HCT116 (cell line): ENCODE measurements around the gene LOXL1. TPM values are rescaled to one million over a fixed set of nuclear protein-coding genes. Genes with fewer than 3 reads are reported as not detected.

Source experiments
- ATAC-seq: fragments of 200-7000 bp; cut with Tn5 transposase; 2 replicates; pipeline ENCODE4 v1.9.1; 2020; ENCODE audit warnings: mild to moderate bottlenecking, moderate library complexity
- BruUV-seq: library from RNA; stranded (reverse); fragments of 400-500 nt; replicated peaks from 2 replicates; lab custom pipeline; 2021; lab: Mats Ljungman, UMichigan
- CTCF ChIA-PET: fragments of 300-600 bp; sonication (Branson Sonifier 250); formaldehyde crosslinking; loops from one replicate; lab custom pipeline; 2021; ENCODE audit warnings: antibody characterized with exemption; lab: Charles Lee
- POLR2A ChIA-PET: fragments of 300-600, 350-600 bp; sonication (Branson Sonifier 250); formaldehyde crosslinking; loops from one replicate; lab custom pipeline; 2021; ENCODE audit warnings: antibody characterized with exemption; lab: Charles Lee
- RAD21 ChIA-PET, 2 experiments: fragments of 300-600 bp; sonication (Branson Sonifier 250); formaldehyde crosslinking; loops; one replicate each; lab custom pipeline; 2023; ENCODE audit warnings: low total read pairs in 2 of 2; ENCODE audit not compliant: uncharacterized antibody in 2 of 2, unreplicated experiment in 2 of 2, low non-redundant PET in 1 of 2; lab: Charles Lee
- DNase-seq: peaks from one replicate; pipeline ENCODE4 v3.0.0-alpha.2; 2010; ENCODE audit warnings: low read depth, low spot score
- H2AFZ ChIP-seq: fragments of 200-600 bp; shearing (Covaris generic), sonication (generic); 2 replicates; pipeline ENCODE4 v1.6.1; 2017; ENCODE audit warnings: low read depth, mixed run types, mixed read lengths, antibody characterized with exemption, low read length; ENCODE audit not compliant: poor library complexity, severe bottlenecking
- H3K27ac ChIP-seq: 2 replicates; pipeline ENCODE4 v1.5.1; 2012; ENCODE audit warnings: low read depth, low read length
- H3K27me3 ChIP-seq: fragments of 200-600 bp; sonication (generic); 2 replicates; pipeline ENCODE4 v1.6.1; 2016; ENCODE audit warnings: mixed run types, low read length, mixed read lengths; ENCODE audit not compliant: insufficient read depth
- H3K36me3 ChIP-seq, 2 experiments: fragments of 200-500 bp in 1 of 2; fragments of 200-600 bp in 1 of 2; sonication (Bioruptor generic) in 1 of 2; sonication (generic) in 1 of 2; 2 replicates each; pipeline versions ENCODE4 v1.5.1 to v1.6.1; 2014 to 2016; ENCODE audit warnings: low read length in 2 of 2, inconsistent platforms in 1 of 2, mixed read lengths in 1 of 2, mixed run types in 1 of 2; ENCODE audit not compliant: insufficient read depth in 2 of 2, control insufficient read depth in 1 of 2
- H3K4me1 ChIP-seq, 2 experiments: fragments of 200-600 bp in 1 of 2; sonication (generic) in 1 of 2; 2 replicates each; pipeline versions ENCODE4 v1.5.1 to v1.6.1; 2012 to 2017; ENCODE audit warnings: low read length in 2 of 2, inconsistent platforms in 1 of 2, mild to moderate bottlenecking in 1 of 2, mixed read lengths in 1 of 2, mixed run types in 1 of 2, moderate library complexity in 1 of 2; ENCODE audit not compliant: insufficient read depth in 2 of 2, control insufficient read depth in 1 of 2
- H3K4me2 ChIP-seq: fragments of 200-600 bp; sonication (generic); 2 replicates; pipeline ENCODE4 v1.6.1; 2017; ENCODE audit warnings: mixed run types, low read length, mixed read lengths
- H3K4me3 ChIP-seq, 2 experiments: fragments of 200-600 bp in 1 of 2; sonication (generic) in 1 of 2; replicated peaks in 1 of 2; 2 replicates each; pipeline ENCODE4 v1.5.1; 2011 to 2016; ENCODE audit warnings: low read length in 2 of 2, control low read depth in 1 of 2, low read depth in 1 of 2, mild to moderate bottlenecking in 1 of 2, mixed read lengths in 1 of 2, mixed run types in 1 of 2
- H3K79me2 ChIP-seq: fragments of 200-600 bp; sonication (generic); 2 replicates; pipeline ENCODE4 v1.6.1; 2017; ENCODE audit warnings: mild to moderate bottlenecking, mixed run types, low read length, moderate library complexity, mixed read lengths; ENCODE audit not compliant: insufficient read depth
- H3K9ac ChIP-seq: fragments of 200-600 bp; sonication (generic); 2 replicates; pipeline ENCODE4 v1.6.1; 2016; ENCODE audit warnings: low read length, mixed read lengths
- H3K9me2 ChIP-seq: fragments of 200-600 bp; sonication (generic), shearing (Covaris generic); 2 replicates; pipeline ENCODE4 v1.6.1; 2017; ENCODE audit warnings: mixed run types, mild to moderate bottlenecking, moderate library complexity; ENCODE audit not compliant: insufficient read depth
- H3K9me3 ChIP-seq, 2 experiments: fragments of 200-500 bp in 1 of 2; fragments of 200-600 bp in 1 of 2; sonication (Bioruptor generic) in 1 of 2; sonication (generic) in 1 of 2; 2 replicates each; pipeline ENCODE4 v1.6.1; 2014 to 2017; ENCODE audit warnings: low read length in 2 of 2, mixed read lengths in 2 of 2, inconsistent platforms in 1 of 2, low read depth in 1 of 2, mild to moderate bottlenecking in 1 of 2, mixed run types in 1 of 2, moderate library complexity in 1 of 2; ENCODE audit not compliant: control insufficient read depth in 1 of 2, insufficient read depth in 1 of 2
- H4K20me1 ChIP-seq: fragments of 200-600 bp; sonication (generic), shearing (Covaris generic); 2 replicates; pipeline ENCODE4 v1.6.1; 2017; ENCODE audit warnings: mixed run types, mild to moderate bottlenecking, moderate library complexity; ENCODE audit not compliant: insufficient read depth
- ATF3 ChIP-seq: IDR thresholded peaks from 2 replicates; pipeline ENCODE4 v1.6.1; 2012
- CBX3 ChIP-seq: IDR thresholded peaks from 2 replicates; pipeline ENCODE4 v1.6.1; 2012; ENCODE audit warnings: low read depth
- CEBPB ChIP-seq: IDR thresholded peaks from 2 replicates; pipeline ENCODE4 v1.6.1; 2012; ENCODE audit warnings: low read depth
- CTCF ChIP-seq, 3 experiments: fragments of 200-600 bp in 1 of 3; sonication (generic) in 1 of 3; IDR thresholded peaks in 2 of 3; conservative IDR thresholded peaks in 1 of 3; 2 replicates each; pipeline ENCODE4 v1.5.1; 2012 to 2017; ENCODE audit warnings: low read depth in 2 of 3, low read length in 2 of 3, antibody characterized with exemption in 1 of 3, borderline replicate concordance in 1 of 3, control low read depth in 1 of 3, mild to moderate bottlenecking in 1 of 3, mixed read lengths in 1 of 3, mixed run types in 1 of 3, moderate library complexity in 1 of 3; ENCODE audit not compliant: insufficient read depth in 1 of 3
- EGR1 ChIP-seq: IDR thresholded peaks from 2 replicates; pipeline ENCODE4 v1.6.1; 2012; ENCODE audit warnings: low read depth
- ELF1 ChIP-seq: IDR thresholded peaks from 2 replicates; pipeline ENCODE4 v1.6.1; 2012; ENCODE audit warnings: low read depth, borderline replicate concordance
- FOSL1 ChIP-seq: IDR thresholded peaks from 2 replicates; pipeline ENCODE4 v1.6.1; 2012; ENCODE audit warnings: low read depth
- POLR2A ChIP-seq: IDR thresholded peaks from 2 replicates; pipeline ENCODE4 v1.7.0; 2011; ENCODE audit warnings: borderline replicate concordance; ENCODE audit not compliant: insufficient read depth, insufficient read length; ENCODE audit errors: extremely low read depth
- RAD21 ChIP-seq: IDR thresholded peaks from 2 replicates; pipeline ENCODE4 v1.6.1; 2012; ENCODE audit warnings: low read depth, mild to moderate bottlenecking
- SIN3A ChIP-seq: IDR thresholded peaks from 2 replicates; pipeline ENCODE4 v1.6.1; 2012; ENCODE audit warnings: low read depth
- SP1 ChIP-seq: IDR thresholded peaks from 2 replicates; pipeline ENCODE4 v1.6.1; 2012; ENCODE audit warnings: low read depth
- YY1 ChIP-seq: IDR thresholded peaks from 2 replicates; pipeline ENCODE4 v1.6.1; 2011; ENCODE audit warnings: low read length, low read depth, moderate library complexity, mild to moderate bottlenecking; ENCODE audit not compliant: insufficient replicate concordance; ENCODE audit errors: extremely low read depth
- ZBTB33 ChIP-seq: IDR thresholded peaks from 2 replicates; pipeline ENCODE4 v1.6.1; 2011; ENCODE audit warnings: mild to moderate bottlenecking, low read length, moderate library complexity; ENCODE audit not compliant: insufficient replicate concordance; ENCODE audit errors: extremely low read depth
- ZNF274 ChIP-seq: fragments of 200-500 bp; sonication (Bioruptor generic); IDR thresholded peaks from 2 replicates; pipeline ENCODE4 v1.6.1; 2014; ENCODE audit warnings: mild to moderate bottlenecking, low read depth, low read length, inconsistent platforms
- intact Hi-C: fragments of 100-400 bp; cut with micrococcal nuclease; formaldehyde crosslinking; loops from 2 replicates; pipeline ENCODE4 v1.10.0; 2022
- total RNA-seq: library from RNA; stranded (reverse); gene quantifications from one replicate; pipeline ENCODE4 v1.2.1, GENCODE V29; 2021; ENCODE audit not compliant: unreplicated experiment
- TF ChIP-seq, protein P1 (sequence below): IDR thresholded peaks from 2 replicates; pipeline ENCODE4 v1.6.1; 2012; ENCODE audit warnings: low read depth

Gene LOXL1
- total RNA-seq, 1 experiment from 2014 or later, result 14.9 TPM

DNA sequence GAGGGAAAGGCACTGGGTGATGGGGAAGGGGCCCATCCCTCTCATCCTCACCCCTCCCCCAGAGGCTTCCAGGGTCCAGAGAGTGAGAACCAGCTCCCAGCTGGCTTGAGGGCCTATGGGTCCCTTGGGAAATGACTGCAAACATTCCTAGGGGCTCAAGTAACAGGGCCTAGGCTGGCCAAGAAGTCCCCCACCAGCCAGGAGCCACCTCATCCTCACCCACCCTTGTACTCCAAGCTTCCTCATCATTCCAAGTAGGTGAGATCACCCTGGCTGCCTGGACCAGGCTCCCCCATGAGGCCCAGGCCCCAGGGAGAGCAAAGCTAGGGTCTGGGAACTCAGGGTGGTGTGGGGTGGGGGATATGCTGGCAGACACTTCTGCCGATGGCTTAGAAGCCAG, 14.8 kb downstream of the LOXL1 start:
- no TSS peak for BruUV-seq
- H3K9me2 ChIP-seq, result no peaks in the 10 kb centered on the region
- H4K20me1 ChIP-seq, result no peaks in the 10 kb centered on the region
- H3K4me1 ChIP-seq, result peaks cover 0 to 18% of the 10 kb centered on the region in 2 experiments; a peak in 2 of 4 replicates
- no peak overlapping the region for H3K4me3 ChIP-seq
- H3K9me3 ChIP-seq, result no peaks in the 10 kb centered on the region
- ATAC-seq, result no peak
- POLR2A ChIA-PET, result no interaction called here
- H3K4me2 ChIP-seq, result 0 out of 2 replicates have a peak overlapping the region, but pooled peaks have one; percentile 7
- H3K27ac ChIP-seq, result no peak overlapping the region
- no peak for TF ChIP-seq YY1
- TF ChIP-seq ZNF274, result no peak
- TF ChIP-seq ATF3, result no peak
- TF ChIP-seq EGR1, result no peak
- no peak for TF ChIP-seq SIN3A
- no peak for TF ChIP-seq POLR2A
- no peak for TF ChIP-seq RAD21
- no peak for TF ChIP-seq ELF1
- TF ChIP-seq CTCF (IDR thresholded peaks at IDR 0.05 in 2 of 3, conservative IDR thresholded peaks at IDR 0.05 in 1 of 3; ENCODE audit: borderline replicate concordance in 1 of 3, insufficient read depth in 1 of 3, low read depth in 2 of 3, low read length in 2 of 3), result no peak
- no peak for TF ChIP-seq CEBPB
- TF ChIP-seq FOSL1, result no peak
- TF ChIP-seq ZBTB33, result no peak
- TF ChIP-seq CBX3, result no peak
- no peak for TF ChIP-seq SP1
- TF ChIP-seq, protein P1, sequence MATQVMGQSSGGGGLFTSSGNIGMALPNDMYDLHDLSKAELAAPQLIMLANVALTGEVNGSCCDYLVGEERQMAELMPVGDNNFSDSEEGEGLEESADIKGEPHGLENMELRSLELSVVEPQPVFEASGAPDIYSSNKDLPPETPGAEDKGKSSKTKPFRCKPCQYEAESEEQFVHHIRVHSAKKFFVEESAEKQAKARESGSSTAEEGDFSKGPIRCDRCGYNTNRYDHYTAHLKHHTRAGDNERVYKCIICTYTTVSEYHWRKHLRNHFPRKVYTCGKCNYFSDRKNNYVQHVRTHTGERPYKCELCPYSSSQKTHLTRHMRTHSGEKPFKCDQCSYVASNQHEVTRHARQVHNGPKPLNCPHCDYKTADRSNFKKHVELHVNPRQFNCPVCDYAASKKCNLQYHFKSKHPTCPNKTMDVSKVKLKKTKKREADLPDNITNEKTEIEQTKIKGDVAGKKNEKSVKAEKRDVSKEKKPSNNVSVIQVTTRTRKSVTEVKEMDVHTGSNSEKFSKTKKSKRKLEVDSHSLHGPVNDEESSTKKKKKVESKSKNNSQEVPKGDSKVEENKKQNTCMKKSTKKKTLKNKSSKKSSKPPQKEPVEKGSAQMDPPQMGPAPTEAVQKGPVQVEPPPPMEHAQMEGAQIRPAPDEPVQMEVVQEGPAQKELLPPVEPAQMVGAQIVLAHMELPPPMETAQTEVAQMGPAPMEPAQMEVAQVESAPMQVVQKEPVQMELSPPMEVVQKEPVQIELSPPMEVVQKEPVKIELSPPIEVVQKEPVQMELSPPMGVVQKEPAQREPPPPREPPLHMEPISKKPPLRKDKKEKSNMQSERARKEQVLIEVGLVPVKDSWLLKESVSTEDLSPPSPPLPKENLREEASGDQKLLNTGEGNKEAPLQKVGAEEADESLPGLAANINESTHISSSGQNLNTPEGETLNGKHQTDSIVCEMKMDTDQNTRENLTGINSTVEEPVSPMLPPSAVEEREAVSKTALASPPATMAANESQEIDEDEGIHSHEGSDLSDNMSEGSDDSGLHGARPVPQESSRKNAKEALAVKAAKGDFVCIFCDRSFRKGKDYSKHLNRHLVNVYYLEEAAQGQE, result no peak
- TF ChIP-seq, all 23 proteins: peak for 0
- Histone ChIP-seq H3K79me2 (no peaks in the 10 kb centered on the region), H2AFZ (no peak overlapping the region), H3K27me3 (no peaks in the 10 kb centered on the region), H3K36me3 (no peaks in the 10 kb centered on the region), H3K9ac (no peak overlapping the region)
- CTCF ChIA-PET, result no interaction called here
- RAD21 ChIA-PET, result no interaction called here
- intact Hi-C loops, result no loop called here
- no peak for DNase-seq
